SJSA1 (cell line): ENCODE measurements around the gene HMGCR. TPM values are rescaled to one million over a fixed set of nuclear protein-coding genes. Genes with fewer than 3 reads are reported as not detected.
"Not testable (repeated sequence)": the region's sequence is repeated elsewhere in the genome, so short reads cannot be mapped to it uniquely, and the experiment has no call there.

Experiments
- DNase-seq, 2 experiments: peaks; one replicate each; pipeline ENCODE4 v3.0.0-alpha.2; 2015 to 2020; ENCODE audit warnings: low spot score in 2 of 2, low read depth in 1 of 2
- H3K27ac ChIP-seq: fragments of 250-450 bp; sonication (Bioruptor Pico); 2 replicates; pipeline ENCODE4 v1.5.1; 2020; ENCODE audit warnings: mild to moderate bottlenecking, moderate library complexity
- H3K27me3 ChIP-seq: fragments of 250-450 bp; sonication (Bioruptor Pico); replicated peaks from 2 replicates; pipeline ENCODE4 v1.5.1; 2020; ENCODE audit warnings: mild to moderate bottlenecking, moderate library complexity
- H3K36me3 ChIP-seq: fragments of 250-450 bp; sonication (Bioruptor Pico); 2 replicates; pipeline ENCODE4 v1.5.1; 2020; ENCODE audit warnings: mild to moderate bottlenecking
- H3K4me1 ChIP-seq: fragments of 250-450 bp; sonication (Bioruptor Pico); replicated peaks from 2 replicates; pipeline ENCODE4 v1.6.1; 2021; ENCODE audit warnings: mild to moderate bottlenecking
- H3K4me3 ChIP-seq: fragments of 250-450 bp; sonication (Bioruptor Pico); 2 replicates; pipeline ENCODE4 v1.5.1; 2020; ENCODE audit warnings: mild to moderate bottlenecking
- H3K9me3 ChIP-seq: fragments of 250-450 bp; sonication (Bioruptor Pico); replicated peaks from 2 replicates; pipeline ENCODE4 v1.5.1; 2020; ENCODE audit warnings: mild to moderate bottlenecking
- total RNA-seq: library from RNA; depleted of rRNA; stranded (reverse); fragments of >200 nt; shearing (Covaris generic); gene quantifications from 2 replicates; pipeline ENCODE4 v1.2.3, GENCODE V29; 2014; rRNA removed

The HMGCR gene
- 65.9 and 88.6 TPM in 2 replicates for total RNA-seq

- no peaks in the 10 kb centered on the region for H3K9me3 ChIP-seq
Observed at GRCh38 chr5:75336615-75337336, at the start of gene HMGCR. Gene HMGCR, plus strand, starts transcription at chr5:75337220. Its CDS starts 5,386 bp downstream, at chr5:75342606.

GRCh38 chr5:75291844-75292243 is 45.2 kb upstream of the HMGCR start:
- not testable (repeated sequence) for DNase-seq

More at GRCh38 chr5:75336615-75337336, at the start of gene HMGCR:
- Histone ChIP-seq H3K4me1 (peaks cover 5% of the 10 kb centered on the region), H3K36me3 (peaks cover 10% of the 10 kb centered on the region; the same call in 1 of the 2 replicates), H3K4me3 (peak within 1 kb of the TSS; percentile 83), H3K27me3 (no peaks in the 10 kb centered on the region), H3K27ac (peak within 1 kb of the TSS; percentile 67)
- DNase-seq = peak; percentile 97 to 99

GRCh38 chr5:75300084-75300483 is 36.9 kb upstream of the HMGCR start:
- Histone ChIP-seq H3K4me3 (no peak overlapping the region), H3K36me3 (no peaks in the 10 kb centered on the region), H3K27ac (no peak overlapping the region), H3K4me1 (no peaks in the 10 kb centered on the region), H3K27me3 (0 out of 2 replicates have a peak, but pooled peaks cover under 1% of the 10 kb centered on the region), H3K9me3 (no peaks in the 10 kb centered on the region)
- DNase-seq = no peak

More at GRCh38 chr5:75291844-75292243, 45.2 kb upstream of the HMGCR start:
- H3K27me3 ChIP-seq, H3K36me3 ChIP-seq, H3K4me1 ChIP-seq, H3K27ac ChIP-seq, H3K4me3 ChIP-seq, H3K9me3 ChIP-seq: not testable (repeated sequence)

DNA sequence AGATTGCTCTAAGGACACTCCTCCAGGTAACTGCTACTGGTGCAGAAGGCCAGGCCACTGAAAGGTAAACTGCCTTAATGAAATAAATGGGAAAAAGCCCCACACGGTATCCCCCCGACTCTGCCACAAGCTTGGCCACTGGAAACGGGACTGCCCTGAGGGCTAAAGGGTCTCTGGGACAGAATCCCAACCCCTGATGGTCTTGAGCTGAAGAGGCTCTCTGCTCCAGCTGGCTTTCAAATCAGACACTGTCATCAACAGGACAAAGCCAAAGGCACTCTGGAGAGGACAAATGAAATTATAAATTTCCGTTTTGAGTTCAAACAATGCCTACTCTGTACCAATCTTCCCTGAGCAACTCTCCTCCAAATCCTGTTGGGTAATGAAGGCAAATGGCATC is 33.6 kb upstream of the HMGCR start:
- no peaks in the 10 kb centered on the region for H3K9me3 ChIP-seq
- DNase-seq = no peak

DNA sequence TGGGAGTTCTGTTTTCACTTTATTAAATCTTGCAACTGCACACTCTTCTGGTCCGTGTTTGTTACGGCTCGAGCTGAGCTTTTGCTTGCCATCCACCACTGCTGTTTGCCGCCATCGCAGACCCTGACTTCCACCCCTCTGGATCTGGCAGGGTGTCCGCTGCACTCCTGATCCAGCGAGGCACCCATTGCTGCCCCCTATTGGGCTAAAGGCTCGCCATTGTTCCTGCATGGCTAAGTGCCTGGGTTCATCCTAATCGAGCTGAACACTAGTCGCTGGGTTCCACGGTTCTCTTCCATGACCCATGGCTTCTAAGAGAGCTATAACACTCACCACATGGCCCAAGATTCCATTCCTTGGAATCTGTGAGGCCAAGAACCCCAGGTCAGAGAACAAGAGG is 32.5 kb upstream of the HMGCR start:
- not testable (repeated sequence) for H3K27me3 ChIP-seq, H3K36me3 ChIP-seq, H3K27ac ChIP-seq, H3K4me1 ChIP-seq, H3K4me3 ChIP-seq, DNase-seq, H3K9me3 ChIP-seq

More for the DNA sequence above, 33.6 kb upstream of the HMGCR start:
- Histone ChIP-seq H3K36me3 (no peaks in the 10 kb centered on the region), H3K4me1 (no peaks in the 10 kb centered on the region), H3K27me3 (no peaks in the 10 kb centered on the region), H3K4me3 (no peak overlapping the region), H3K27ac (no peak overlapping the region)

- Histone ChIP-seq H3K9me3 (no peaks in the 10 kb centered on the region), H3K4me3 (no peak overlapping the region), H3K27ac (no peak overlapping the region), H3K27me3 (no peaks in the 10 kb centered on the region), H3K4me1 (no peaks in the 10 kb centered on the region), H3K36me3 (no peaks in the 10 kb centered on the region)
- no peak for DNase-seq
Observed at GRCh38 chr5:75306746-75307145, 30.3 kb upstream of the HMGCR start.

GRCh38 chr5:75310212-75310611 is 26.8 kb upstream of the HMGCR start:
- DNase-seq = no peak
- H3K4me1 ChIP-seq = no peaks in the 10 kb centered on the region
- H3K9me3 ChIP-seq = no peaks in the 10 kb centered on the region
- H3K4me3 ChIP-seq = no peak overlapping the region
- H3K36me3 ChIP-seq = no peaks in the 10 kb centered on the region
- H3K27ac ChIP-seq = no peak overlapping the region
- no peaks in the 10 kb centered on the region for H3K27me3 ChIP-seq

GRCh38 chr5:75319148-75319547 is 17.9 kb upstream of the HMGCR start:
- DNase-seq, H3K4me3 ChIP-seq, H3K9me3 ChIP-seq, H3K27ac ChIP-seq, H3K36me3 ChIP-seq, H3K27me3 ChIP-seq: not testable (repeated sequence)
- peaks cover 23% of the 10 kb centered on the region for H3K4me1 ChIP-seq

DNA sequence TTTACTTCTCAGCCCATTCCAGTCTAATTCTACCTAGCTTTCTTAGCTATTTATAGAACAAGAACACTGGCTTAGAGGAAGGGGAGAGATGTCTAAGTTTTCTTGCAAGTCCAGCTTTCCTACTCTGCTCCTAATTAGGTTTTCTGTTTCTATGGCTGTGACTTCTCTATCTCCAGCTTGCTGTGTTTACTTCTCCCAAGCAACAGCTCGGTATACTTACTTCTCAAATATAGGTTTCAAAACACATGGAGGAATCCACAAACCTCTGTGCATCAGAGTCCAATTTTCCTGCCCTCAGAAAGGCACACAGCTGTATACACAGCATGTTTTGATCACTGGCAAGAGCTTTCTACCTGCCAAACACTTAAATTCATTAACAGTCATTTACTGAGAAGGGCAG is 17.4 kb upstream of the HMGCR start:
- H3K9me3 ChIP-seq = no peaks in the 10 kb centered on the region
- H3K36me3 ChIP-seq = no peaks in the 10 kb centered on the region

DNA sequence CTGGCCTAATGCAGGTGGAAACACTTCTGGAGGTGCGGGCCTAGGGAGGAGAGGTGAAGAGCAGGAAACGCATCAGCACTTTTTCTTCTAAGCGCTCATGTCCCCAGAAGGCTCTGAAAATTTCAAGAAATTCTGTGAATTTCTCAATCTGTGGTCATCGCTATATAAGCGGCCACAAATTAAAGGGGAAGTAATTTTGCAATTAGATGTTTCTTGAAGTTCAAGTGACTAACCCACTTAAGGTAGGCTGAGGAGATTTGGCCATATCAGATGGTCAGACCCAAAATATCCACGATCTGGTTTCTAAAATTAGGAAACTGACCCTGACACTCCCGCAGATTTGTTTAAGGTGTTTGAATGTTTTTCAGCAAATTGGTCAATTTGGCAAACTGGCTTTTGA is 16.6 kb upstream of the HMGCR start:
- H3K4me3 ChIP-seq = no peak overlapping the region
- no peaks in the 10 kb centered on the region for H3K9me3 ChIP-seq
- H3K4me1 ChIP-seq = peaks cover 28% of the 10 kb centered on the region
- no peak for DNase-seq
- no peaks in the 10 kb centered on the region for H3K36me3 ChIP-seq
- no peaks in the 10 kb centered on the region for H3K27me3 ChIP-seq
- no peak overlapping the region; the same call in 1 of the 2 replicates for H3K27ac ChIP-seq

More for the DNA sequence above, 17.4 kb upstream of the HMGCR start:
- Histone ChIP-seq H3K4me3 (no peak overlapping the region), H3K4me1 (peaks cover 23% of the 10 kb centered on the region), H3K27me3 (no peaks in the 10 kb centered on the region), H3K27ac (no peak overlapping the region)
- no peak for DNase-seq

DNA sequence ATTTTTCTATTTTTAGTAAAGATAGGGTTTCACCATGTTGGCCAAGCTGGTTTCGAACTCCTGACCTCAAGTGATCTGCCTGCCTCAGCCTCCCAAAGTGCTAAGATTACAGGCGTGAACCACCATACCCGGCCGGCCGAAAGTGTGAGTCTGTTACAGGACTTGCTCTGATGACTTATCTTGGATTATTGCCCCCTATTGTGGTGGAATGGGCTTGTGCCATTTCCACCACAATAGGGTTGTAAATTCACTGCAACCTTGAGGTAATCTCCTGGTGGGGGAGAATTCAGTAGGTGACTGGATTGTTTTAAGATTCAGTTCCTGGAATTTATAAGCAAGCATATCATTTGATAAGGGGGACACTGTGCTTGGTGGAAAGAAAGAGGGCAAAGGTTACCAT is 15.0 kb upstream of the HMGCR start:
- Histone ChIP-seq H3K27me3 (no peaks in the 10 kb centered on the region), H3K27ac (peak overlapping the region; percentile 73; the same call in 1 of the 2 replicates), H3K4me3 (no peak overlapping the region), H3K4me1 (peaks cover 28% of the 10 kb centered on the region), H3K36me3 (no peaks in the 10 kb centered on the region), H3K9me3 (no peaks in the 10 kb centered on the region)
- no peak for DNase-seq

- DNase-seq = no peak
- no peaks in the 10 kb centered on the region for H3K9me3 ChIP-seq
- H3K4me3 ChIP-seq = no peak overlapping the region
- H3K4me1 ChIP-seq = peaks cover 28% of the 10 kb centered on the region
- no peaks in the 10 kb centered on the region for H3K27me3 ChIP-seq
- no peak overlapping the region for H3K27ac ChIP-seq
- H3K36me3 ChIP-seq = no peaks in the 10 kb centered on the region
Observed at GRCh38 chr5:75324791-75325190, 12.2 kb upstream of the HMGCR start.

- Histone ChIP-seq H3K4me1 (peaks cover 25% of the 10 kb centered on the region), H3K27ac (no peak overlapping the region), H3K4me3 (no peak overlapping the region), H3K36me3 (no peaks in the 10 kb centered on the region), H3K27me3 (no peaks in the 10 kb centered on the region), H3K9me3 (no peaks in the 10 kb centered on the region)
- peak in 1 of 2 experiments; percentile 5 for DNase-seq
Observed at GRCh38 chr5:75325242-75325641, 11.8 kb upstream of the HMGCR start.

DNA sequence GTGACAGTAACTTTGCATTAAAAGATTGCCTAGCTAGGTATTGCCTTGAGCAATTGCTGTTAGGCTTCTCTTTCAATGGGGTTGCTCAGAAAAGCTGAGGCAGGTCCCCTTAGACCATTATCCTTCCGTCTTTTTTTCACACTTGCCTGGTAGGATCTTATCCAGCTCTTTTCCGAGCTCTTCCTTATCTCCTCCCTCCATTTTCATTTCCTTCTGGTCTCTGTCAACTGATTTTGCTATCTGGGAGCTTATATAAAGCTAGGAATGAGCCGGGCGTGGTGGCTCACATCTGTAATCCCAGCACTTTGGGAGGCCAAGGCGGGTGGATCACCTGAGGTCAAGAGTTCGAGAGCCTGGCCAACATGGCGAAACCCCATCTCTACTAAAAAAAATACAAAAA is 6.6 kb upstream of the HMGCR start:
- Histone ChIP-seq H3K27ac (no peak overlapping the region), H3K27me3 (no peaks in the 10 kb centered on the region), H3K9me3 (no peaks in the 10 kb centered on the region), H3K36me3 (no peaks in the 10 kb centered on the region), H3K4me1 (no peaks in the 10 kb centered on the region), H3K4me3 (no peak overlapping the region)
- DNase-seq = no peak
